Peyer's patch (tissue), 4 donors: ENCODE data around the gene FSIP1.

Experiments
- CTCF ChIP-seq, 6 experiments: fragments of 450-650 bp in 4 of 6; fragments of 200-600 bp in 2 of 6; sonication (generic) in 1 of 6; IDR thresholded peaks; one replicate each; pipeline ENCODE4 v1.5.1; 2017 to 2019; ENCODE audit warnings: antibody characterized with exemption in 6 of 6, mild to moderate bottlenecking in 3 of 6, moderate library complexity in 1 of 6
- POLR2A ChIP-seq, 2 donors: fragments of 450-650 bp; IDR thresholded peaks; one replicate each; pipeline ENCODE4 v1.5.1; 2017; ENCODE audit warnings: antibody characterized with exemption in 2 of 2, mild to moderate bottlenecking in 2 of 2, moderate library complexity in 2 of 2

GRCh38 chr15:39640665-39641064 is 142.0 kb downstream of the FSIP1 start:
- TF ChIP-seq CTCF (IDR thresholded peaks at IDR 0.05) (no peak), POLR2A (IDR thresholded peaks at IDR 0.05) (no peak)
